AG10803 (cell line): ENCODE results near the gene SLC26A8.
A peak's percentile ranks its signal among the peaks of the same experiment; 100 is the strongest.

Source experiments
- DNase-seq: peaks from one replicate; pipeline ENCODE4 v3.0.0; 2010; ENCODE audit warnings: low read depth
- H3K4me3 ChIP-seq: 2 replicates; pipeline ENCODE4 v1.5.1; 2011; ENCODE audit warnings: mild to moderate bottlenecking, low read length, control low read depth
- CTCF ChIP-seq: conservative IDR thresholded peaks from 2 replicates; pipeline ENCODE4 v1.5.1; 2011; ENCODE audit warnings: mild to moderate bottlenecking, low read length, control low read depth, inconsistent platforms

SLC26A8 gene

GRCh38 chr6:35977308-35977707 lies 47.1 kb downstream of the SLC26A8 start:
- no peak for TF ChIP-seq CTCF
- H3K4me3 ChIP-seq = no peak overlapping the region
- no peak for DNase-seq

DNA sequence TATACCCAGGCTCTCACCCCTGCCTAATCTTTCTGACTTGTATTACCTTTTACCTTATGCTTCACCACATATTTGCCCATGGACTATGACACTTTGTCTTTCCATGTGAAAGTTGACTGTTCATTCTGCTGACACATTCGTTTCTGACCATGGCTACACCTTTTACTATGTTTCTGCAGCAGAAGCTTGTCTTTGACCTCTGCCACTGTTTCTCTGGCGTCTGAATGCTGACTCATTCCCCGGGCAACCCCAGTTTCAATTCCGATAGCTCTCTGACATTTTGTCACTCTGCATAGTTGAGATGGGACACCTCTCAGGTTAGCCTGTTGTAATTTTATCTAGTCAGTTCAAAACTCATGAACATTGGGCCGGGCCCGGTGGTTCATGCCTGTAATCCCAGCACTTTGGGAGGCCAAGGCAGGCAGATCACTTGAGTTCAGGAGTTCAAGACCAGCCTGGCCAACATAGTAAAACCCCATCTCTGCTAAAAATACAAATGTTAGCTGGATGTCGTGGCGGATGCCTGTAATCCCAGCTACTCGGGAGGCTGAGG lies 50.7 kb downstream of the SLC26A8 start:
- no peak overlapping the region for H3K4me3 ChIP-seq
- no peak for TF ChIP-seq CTCF
- DNase-seq = no peak

DNA sequence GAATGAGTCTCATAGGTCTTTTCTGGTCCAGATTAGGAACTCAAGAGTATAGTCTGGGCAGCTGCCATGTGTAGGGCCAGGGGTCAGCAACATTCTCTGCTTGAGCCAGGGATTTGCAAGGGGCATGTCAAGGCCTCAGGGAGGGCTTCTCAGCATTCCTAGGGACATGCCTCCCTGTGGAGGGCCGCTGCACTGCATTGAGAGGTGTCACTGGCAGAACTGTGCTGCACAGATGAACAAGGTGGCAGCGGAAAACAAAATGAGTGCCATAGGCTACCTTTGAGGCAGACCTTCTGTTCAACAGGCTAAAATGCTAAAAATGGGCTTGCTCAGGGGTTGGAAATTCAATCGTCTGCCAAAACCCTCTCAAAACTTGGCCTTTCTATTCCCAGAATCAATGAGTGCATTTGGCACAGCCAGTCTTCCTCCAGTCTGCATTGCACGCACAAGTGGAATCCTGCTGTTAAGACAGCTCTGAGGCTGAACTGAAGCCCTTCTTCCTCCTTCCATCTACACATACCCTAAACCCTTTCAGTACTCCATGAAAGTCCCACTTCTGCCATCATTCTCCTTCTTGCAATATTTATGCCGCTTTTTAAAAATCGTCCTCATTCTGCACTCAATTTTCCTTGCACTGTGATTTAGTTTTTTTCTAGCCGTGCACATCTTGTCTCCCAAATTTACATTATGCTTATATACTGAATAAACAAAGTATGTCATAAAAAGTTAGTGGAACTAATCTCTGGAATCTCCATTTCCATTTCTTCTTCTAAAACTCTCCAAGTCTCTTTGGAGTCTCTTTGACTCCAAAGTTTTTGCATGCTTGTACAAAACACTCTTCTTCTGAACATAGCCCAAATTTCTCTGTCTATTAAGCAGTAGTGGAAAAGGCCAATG lies 51.7 kb downstream of the SLC26A8 start:
- TF ChIP-seq CTCF = no peak
- DNase-seq = no peak
- H3K4me3 ChIP-seq = no peak overlapping the region

DNA sequence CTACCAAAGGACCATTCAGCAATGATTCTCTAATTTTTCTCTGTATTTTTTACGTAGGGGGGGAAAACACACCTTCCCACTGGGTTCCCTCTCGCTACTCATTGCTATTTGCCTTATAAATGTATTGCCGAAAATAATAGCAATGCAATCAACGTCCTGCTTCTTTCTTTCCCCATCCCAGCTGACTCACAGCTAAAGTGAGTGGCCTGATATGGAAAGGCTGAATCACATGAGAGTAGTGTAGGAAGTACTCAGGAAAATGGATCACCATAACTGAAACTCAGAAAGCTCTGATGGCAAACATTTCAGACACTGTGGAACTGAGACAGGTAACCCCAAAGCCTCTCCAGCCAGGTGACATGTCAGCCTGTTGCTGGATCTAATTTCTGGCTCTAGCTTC lies 54.3 kb downstream of the SLC26A8 start:
- TF ChIP-seq CTCF = no peak
- H3K4me3 ChIP-seq = no peak overlapping the region
- DNase-seq = peak; percentile 27

GRCh38 chr6:35969646-35970045 lies 54.8 kb downstream of the SLC26A8 start:
- no peak overlapping the region for H3K4me3 ChIP-seq
- TF ChIP-seq CTCF = no peak
- DNase-seq = no peak

DNA sequence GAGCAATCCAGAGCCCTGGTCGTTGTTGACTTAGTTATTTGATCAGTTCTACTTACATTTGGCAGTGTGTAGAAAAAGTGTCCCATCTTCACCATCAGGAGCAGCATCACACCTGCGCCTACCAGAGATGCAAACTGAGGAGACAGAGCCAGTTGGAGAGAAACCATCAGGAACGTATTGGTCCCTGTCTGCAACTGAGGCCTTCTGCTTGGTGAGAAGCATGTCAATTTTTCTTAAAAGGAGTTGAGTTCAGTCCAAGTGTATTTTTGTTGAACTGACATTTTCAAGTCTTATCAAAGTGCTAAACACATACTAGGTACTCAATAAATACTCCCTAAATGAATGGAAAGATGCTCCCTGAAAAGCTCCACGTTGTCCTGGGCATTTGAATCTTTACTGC lies 55.6 kb downstream of the SLC26A8 start:
- TF ChIP-seq CTCF = no peak

More for the DNA sequence above, 55.6 kb downstream of the SLC26A8 start:
- no peak for DNase-seq
- H3K4me3 ChIP-seq = no peak overlapping the region
